GM19467 (cell line): ENCODE measurements around the gene KIDINS220.

Experiments used
- ATAC-seq: cut with Tn5 transposase; IDR thresholded peaks from one replicate; pipeline ENCODE4 v1.9.1; 2021; ENCODE audit warnings: mild to moderate bottlenecking, moderate library complexity; ENCODE audit not compliant: unreplicated experiment

Gene KIDINS220

DNA sequence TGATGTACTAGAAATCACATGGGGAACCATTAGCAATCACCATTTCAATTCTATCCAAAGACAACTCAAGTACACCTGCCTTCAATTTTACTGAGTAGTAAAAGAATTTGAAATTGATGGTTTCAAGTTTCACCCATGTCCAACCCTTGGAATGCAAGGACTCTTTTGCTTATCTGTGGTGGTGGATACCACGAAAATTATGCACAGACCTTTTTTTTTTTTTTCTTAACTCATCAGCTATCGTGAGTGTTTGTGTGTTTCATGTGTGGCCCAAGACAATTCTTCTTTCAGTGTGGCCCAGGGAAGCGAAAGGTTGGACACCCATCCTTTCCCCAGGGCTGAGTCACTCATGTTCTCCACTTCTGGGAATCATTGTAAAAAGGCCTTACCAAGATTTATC is 132.5 kb downstream of the KIDINS220 start:
- no peak for ATAC-seq

DNA sequence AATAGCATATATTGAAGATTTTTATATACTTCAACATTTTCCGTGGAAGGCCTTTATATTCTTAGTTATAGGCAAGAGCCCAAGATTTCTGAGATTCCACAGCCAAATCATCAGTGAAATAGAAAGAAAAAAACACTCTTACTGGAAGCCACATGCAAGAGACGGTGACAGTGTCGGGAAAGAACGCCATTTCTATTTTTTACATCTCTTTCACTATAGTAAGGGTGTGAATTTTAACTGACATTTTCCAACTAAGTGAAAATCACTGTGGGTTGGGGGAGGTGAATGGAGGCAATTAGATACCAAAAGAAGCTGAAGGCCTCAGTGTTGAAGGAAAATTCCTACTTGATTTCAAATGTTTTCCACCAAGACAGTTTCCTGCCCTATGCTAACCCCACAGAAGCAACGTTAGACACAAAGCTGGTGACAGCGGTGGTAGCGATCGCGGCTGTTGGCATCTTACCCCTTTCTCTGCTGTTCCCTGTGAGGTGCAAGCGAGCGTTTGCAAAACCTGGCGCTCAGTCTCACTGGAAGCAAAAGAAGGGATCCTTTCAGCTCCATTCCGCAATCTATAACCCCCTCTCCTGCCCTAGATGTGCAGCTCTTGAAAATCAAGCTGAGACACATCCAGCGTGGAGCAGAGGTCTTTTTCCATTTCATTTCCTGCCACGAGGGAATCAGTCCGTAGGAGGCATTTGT is 135.6 kb downstream of the KIDINS220 start:
- ATAC-seq: no peak

DNA sequence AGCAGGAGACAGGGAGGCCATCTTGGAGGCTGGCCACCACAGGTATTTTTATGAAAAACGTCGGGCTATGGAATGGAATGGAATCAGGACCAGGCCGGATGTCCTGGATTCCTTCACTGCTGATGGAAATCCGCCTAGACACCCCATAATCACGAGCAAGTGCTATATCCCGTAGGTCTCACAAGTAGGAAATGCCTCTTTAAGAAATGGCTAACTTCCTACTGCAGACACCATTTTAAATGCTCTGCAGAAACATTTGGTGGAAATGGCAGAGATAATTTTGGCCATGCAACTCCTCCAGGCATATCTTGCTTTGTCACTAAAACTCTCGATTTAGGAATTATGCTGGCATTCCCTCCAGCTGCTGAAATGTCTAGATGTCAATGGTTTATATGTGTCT is 137.6 kb downstream of the KIDINS220 start:
- no peak for ATAC-seq

DNA sequence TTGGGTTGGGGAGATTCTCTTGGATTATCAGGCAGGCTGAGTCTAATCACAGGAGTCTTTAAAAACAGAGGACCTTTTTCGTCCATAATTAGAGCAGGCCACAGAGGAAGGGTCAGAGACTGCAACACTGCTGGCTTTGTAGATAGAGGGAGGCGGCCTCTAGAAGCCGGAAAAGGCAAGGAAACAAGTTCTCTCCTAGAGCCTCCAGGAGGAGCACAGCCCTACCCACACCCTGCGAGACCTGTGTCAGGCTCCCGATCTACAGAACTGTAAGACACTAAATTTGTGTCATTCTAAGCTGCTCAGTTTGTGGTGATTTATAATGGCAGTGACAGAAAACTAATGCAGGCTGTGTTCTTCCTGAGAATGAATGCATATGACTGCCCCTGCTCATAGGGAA is 140.2 kb downstream of the KIDINS220 start:
- no peak for ATAC-seq

DNA sequence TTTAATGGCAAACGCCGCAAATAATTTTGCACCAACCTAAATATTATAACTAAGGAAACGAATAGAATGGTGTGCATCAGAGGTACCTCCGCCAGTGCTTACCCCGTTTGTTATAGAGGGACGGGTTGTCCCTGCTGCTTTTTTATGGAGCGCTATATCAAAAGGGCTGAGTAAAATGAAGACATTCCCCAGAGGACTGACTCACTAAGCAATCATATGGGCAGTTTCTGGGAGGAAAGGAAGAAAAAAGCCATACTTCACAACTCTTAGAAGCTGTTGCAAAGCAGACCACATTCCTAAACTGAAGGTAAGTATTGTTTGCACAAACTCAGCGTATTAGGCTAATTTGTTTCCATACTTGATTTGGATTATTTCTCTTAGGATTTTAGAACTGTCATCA is 142.7 kb downstream of the KIDINS220 start:
- no peak for ATAC-seq

DNA sequence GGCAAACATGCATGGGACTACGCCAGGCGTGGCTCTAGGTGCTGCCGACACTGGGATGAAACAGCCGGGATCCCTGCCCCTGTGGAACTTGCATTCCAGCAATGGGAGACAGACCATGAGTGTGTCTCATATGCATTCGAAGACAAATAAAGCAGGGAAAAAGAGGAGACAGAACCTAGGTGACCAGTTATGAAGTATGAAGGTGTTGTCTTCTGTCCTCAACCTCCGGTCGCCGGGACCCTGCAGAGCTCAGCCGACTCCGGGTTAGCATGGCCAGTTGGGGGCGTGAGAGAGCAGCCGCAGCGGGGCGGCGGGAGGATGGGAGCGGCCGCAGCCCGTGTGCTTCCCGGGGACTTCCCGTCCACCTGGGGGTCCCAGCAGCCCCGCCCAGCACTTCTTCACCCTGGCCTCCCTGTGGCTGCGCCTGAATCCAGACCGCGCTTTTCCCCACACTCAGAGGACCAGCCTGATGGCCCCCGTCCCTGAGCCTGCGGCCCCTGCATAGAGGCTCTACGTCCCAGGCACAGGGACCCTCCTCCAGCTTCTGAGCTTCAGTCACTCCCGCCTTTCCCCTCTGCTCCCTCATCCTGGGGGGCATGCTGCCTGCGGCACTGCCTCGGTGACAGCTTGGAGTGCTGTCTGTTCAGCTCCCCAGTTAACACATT is 144.1 kb downstream of the KIDINS220 start:
- ATAC-seq: no peak

DNA sequence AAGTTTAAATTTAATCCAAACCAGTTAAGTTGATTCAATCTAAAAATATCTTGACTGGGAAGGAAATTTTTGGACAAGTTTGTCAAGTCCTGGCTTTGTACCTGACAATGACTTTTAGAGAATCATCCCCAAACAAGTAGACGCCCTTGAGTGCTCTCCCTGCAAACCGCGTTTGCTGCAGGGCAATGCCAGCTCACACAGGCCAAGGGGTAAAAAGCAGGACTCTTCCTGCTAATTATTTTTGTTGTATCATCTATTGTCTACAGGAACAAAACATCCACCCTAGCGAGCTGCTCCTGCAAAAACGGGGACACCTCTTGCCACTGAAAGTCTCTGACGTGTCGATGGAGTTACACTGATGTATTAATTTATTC is 144.6 kb downstream of the KIDINS220 start:
- ATAC-seq: no peak

DNA sequence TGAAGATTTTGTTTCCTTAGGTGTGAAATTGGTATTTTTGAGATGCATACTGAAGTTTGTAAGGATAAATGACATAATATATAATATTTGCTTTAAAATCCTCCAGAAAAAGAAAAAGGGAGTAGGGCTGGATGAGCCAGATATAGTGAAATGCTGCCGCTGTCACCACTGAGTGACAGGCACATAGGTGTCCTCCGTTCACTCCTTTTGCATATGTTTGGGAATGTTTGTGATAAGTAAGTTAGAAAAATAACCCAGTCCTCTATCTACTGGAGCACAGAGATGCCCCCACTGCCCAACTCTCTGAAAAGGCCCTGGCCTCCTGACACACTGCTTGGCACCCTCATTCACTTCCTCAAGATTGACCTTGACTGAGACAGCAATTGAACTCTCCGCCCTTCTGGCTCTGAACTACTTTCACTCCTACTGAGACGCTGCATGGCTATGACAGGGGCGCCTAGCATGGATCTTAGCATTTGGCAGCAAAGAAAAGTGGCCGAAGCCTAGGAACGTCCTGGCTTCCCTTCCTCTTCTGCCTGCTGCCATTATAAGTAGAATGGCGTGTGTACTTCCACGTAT is 145.5 kb downstream of the KIDINS220 start:
- no peak for ATAC-seq

DNA sequence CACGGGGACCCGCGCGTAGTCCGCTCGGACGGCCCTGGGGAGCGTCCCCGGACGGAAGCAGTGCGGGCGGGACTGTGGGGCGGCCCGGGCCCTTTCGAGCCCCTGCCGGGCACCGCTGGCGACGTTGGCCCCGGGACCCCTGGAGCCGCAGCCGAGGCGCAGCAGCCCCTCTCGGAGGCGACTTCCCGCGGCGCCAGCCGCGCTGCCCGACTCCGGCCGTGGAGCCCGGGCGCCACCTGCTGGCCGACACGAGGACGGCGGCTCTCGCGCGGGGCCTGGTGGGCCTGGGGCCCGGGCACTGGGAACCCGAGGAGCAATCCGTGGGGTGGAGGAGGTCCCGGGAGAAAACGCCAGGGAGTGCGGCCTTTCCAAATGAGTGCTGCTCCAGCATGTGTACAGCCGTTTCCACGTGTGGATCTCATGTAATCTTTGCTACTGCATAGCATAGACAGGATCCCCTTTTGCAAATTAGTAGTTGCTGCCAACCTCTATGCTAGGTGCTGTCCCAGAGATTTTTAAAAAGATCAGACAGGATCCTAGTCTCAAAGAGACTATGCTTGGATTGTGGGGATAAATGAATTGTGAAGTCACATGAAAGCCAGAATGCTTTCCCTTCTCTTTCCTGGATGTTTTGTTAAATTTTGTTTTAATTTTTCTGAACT is 151.6 kb downstream of the KIDINS220 start:
- ATAC-seq: peak; percentile 23

DNA sequence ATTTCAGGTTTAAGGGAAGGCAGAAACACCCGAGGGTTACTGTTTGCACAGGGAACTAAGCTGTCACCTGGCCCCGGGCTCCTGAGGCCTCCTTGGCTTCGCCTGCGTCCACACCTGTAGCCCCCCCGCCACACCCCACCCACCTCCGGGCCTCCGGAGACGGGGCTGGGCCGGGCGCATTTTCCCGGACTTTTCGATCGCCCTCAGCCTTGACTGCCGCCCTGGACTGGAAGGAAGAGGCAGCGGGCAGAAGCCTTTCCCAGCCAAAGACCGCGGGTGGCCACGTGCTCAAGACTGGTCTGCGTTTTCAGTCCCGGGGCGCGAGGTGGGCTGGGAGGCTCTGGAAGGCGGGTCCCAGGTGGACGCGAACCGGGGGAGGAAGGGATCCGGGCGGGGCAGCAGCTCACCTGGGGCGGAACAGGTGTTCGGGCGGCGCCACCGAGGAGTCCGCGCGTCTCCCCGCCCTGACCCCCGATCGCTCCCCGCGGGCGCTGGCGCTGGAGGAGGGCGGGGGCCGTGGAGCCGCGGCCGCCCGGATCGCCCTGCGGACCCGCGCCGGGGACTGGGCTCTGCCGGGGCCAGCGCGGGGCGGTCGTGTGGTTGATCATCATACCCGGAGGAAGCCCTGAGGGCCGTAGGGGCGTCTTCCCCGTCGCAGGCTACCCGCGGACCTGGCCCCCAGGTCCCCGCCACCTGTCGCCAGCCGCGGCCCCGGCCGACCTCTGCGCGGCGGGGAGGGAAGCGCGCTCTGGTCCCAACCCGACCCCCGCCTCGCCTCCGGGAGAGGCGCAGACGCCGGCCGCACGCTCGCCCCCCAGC is 152.3 kb downstream of the KIDINS220 start:
- no peak for ATAC-seq

DNA sequence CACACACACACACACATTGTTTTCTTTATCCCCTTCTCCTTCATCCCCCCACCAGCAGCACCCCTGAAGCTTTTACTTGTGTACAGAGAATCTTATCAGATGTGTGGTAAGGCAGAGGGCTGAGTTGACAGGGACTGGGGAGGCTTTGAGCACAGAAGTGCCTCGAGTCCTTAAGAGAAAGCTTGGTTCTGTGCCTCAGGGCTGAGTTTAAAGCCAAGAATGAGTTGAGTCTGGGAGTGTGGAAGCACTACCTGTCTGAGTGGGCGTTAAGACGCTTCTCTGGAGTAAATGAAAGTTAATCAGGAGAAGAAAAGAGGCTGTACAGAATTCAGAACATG is 152.9 kb downstream of the KIDINS220 start:
- no peak for ATAC-seq

DNA sequence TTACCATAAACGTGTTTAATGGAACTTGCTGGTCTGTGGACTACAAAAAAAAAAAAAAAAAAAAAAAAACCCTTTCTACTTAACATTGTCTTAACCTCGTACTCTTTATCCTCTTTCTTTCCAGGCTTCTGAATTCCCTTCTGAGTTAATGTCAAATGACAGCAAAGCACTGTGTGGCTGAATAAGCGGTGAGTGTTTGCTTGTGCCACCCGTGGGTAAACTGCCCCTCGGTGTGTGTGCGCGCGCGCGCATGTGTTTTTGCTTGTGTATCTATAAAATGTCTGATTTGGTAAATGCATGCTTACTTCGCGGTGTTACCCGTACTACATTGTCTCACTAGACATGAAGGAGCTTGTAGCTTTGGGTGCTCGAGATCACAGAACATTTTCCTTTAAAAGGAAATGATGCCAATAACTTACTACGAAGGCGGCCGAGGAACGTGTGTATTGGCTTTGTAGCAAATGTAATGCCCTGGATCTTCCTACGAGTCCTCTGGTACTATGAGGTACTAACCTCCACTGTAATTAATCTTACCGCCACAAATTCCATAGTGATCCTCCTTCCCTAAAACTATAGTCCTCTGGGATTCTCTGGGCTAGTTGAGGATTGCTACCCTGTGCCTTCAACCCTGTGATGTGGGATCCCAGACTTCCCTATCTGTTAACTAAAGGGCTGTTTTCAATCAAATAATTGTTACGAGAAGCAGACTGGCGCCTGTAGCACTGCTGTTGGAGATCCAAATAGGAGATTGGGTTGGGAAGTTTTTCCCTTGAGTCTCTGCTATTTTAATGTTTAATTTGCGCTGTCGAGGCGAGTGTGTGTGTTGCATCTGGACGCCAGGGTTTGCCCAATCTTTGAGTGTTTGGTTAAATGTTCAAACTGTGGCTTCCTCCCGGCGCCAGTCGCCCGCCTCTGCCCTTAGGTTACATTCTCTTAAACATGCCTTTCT is 154.4 kb downstream of the KIDINS220 start:
- ATAC-seq: no peak

DNA sequence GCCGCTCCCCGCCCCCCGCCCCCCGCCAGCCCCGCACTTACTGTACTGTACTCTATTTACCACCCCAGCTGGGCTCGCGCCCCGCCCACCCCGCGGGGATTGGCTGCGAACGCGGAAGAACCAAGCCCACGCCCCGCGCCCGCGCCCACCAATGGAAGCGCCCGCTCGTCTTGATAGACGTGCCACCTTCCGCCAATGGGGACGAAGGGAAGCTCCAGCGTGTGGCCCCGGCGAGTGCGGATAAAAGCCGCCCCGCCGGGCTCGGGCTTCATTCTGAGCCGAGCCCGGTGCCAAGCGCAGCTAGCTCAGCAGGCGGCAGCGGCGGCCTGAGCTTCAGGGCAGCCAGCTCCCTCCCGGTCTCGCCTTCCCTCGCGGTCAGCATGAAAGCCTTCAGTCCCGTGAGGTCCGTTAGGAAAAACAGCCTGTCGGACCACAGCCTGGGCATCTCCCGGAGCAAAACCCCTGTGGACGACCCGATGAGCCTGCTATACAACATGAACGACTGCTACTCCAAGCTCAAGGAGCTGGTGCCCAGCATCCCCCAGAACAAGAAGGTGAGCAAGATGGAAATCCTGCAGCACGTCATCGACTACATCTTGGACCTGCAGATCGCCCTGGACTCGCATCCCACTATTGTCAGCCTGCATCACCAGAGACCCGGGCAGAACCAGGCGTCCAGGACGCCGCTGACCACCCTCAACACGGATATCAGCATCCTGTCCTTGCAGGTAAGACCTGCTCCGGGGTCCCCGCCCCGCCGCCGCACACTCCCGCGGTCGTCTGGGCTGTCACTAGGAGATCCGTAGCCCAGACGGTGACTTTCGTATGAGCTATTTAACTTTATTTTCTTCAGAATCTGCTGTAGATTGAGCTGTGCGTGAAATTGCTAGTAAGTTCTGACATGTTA is 155.4 kb downstream of the KIDINS220 start, which contains the start of gene ID2:
Gene ID2 (plus strand): TSS at position 271 of the 907 bp plus-strand sequence. CDS start 110 bp downstream, at position 381.
- peak; percentile 60 for ATAC-seq

DNA sequence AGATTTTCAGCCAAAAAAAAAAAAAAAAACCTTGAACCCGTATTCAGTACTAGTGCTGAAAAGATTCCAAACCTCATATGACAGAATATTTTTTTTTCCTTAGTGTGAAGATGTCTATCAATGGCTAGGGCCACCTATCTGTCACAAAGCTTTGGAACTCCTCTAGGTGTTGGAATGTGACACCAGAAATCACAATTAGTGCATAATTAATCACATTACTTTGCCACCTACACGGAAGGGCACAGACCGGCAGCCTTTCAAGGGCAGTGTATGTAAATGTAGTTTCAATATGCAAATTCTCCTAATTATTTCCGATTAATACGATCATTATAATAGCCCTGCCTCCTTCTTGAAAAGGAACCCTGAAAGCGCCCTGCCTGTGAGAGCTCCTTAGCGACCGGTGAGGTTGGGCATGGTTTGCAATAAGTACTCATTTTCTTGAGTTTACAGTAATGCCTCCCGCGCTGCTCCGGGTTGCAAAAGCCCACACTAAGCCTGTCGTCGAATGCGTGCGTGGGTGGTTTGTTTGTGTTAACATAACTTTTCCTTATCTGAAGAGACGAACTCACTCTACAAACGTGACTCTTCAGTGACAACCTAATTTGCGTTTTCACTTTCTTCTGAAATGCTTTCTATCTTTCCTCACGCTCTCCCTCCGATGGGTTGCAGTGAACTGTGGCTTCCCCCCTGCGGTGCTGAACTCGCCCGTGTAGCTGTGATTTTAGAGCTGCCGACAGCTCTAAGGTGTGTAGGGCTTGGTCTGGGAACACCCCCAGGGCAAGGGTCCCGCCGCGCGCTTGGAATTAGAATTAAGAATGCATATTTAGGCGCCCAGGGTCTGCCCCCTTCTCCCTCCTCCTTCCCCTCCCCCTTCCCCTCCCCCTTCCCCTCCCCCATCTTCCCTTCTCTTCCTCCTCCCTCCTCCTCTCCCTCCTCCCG is 156.3 kb downstream of the KIDINS220 start:
- no peak for ATAC-seq

DNA sequence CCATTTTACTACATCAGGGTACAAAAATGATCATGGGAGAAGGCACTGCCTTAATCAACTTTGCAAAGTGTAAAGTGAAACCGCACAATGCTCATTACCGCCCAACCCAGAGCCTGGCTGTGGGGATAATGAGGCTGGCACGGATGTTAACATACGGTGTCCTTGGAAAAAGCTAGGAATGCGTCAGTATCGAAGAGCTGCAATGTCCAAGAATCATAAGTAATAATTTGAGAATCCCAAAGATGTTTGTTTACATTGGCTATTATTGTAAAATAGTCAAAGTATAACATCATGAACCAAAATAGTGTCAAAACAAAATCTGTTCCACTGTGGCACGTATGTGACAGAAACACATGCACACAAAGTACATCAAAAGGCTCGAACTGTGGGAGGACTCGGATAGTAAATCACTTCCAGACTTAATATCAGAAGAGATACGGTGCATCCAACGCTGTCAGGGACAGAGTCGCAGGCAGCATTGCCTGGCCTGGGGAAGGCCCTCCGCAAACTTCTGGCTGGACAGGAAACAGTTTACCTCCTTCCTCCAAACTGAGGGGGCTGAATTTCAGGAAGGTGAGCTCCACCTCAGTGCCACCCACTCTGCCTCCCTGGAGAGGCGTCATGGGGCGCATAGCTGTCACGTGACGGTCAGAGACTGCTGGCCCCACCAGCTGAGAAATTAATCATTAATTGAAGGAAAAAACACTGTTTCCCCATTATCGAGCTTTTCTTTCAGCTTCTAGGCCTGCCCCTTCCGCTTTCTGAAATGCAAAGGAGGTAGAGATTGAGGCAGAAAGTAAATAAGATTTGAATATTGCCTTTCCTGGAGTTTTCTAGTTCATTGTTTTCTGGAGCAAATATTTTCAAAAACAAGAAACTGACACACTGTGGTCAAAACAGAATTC is 157.3 kb downstream of the KIDINS220 start:
- no peak for ATAC-seq

DNA sequence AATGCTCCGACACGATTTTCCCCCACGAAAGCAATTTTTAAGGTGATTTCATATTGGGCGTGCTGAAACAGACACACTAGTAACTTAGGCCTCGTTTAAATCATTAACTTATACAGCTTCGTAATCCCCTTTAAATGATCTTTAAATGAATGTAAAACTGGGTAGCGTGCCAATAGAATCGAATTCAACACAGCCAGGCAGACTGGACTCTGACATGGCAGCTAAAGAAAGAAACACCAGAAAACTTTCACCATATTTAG is 157.9 kb downstream of the KIDINS220 start:
- no peak for ATAC-seq
